NCI-H2227 (cell line): ENCODE measurements around the gene RIMBP2.
"Not testable (repeated sequence)": the region's sequence is repeated elsewhere in the genome, so short reads cannot be mapped to it uniquely, and the experiment has no call there.

ENCODE experiments used
- DNase-seq: peaks from one replicate; lab custom pipeline; 2025; ENCODE audit not compliant: unreplicated experiment; lab: John Stamatoyannopoulos, UW

RIMBP2 gene

GRCh38 chr12:130609966-130610365 lies 106.1 kb downstream of the RIMBP2 start:
- no peak for DNase-seq

DNA sequence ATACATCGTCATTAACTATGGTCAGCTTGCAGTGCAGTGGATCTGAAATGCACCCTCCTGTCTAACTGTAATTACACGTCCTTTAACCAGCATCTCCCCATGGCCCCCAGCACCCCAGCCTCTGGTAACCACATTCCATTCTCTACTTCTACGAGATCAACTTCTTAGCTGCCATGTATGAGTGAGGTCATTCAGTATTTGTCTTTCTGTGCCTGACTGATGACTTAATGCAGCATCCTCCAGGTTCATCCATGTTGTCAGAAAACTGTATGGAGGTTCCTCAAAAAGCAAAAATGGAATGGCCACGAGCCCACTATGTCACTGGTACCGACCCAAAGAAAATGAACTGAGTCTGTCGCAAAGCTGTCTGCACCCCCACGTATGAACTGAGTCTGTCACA lies 107.3 kb downstream of the RIMBP2 start:
- DNase-seq: no peak

DNA sequence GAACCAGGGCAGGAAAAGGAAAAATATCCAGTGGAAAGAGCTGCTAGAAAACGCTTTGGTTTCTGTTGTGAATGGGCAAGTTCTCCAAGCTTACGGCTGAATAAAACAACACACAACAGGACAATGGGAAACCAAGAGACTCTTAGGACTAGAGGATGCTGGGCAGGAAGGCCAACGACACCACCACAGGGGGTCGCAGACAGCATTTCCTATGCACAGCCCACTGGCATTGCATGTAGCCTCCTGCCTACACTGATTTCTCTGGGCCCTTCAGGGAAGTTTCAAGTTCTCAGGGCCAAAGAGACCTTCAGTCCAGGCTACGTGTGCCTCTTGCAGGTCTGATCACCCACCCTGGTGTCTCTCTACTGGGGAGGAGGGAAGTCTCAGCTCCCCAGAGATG lies 108.0 kb downstream of the RIMBP2 start:
- DNase-seq: no peak

DNA sequence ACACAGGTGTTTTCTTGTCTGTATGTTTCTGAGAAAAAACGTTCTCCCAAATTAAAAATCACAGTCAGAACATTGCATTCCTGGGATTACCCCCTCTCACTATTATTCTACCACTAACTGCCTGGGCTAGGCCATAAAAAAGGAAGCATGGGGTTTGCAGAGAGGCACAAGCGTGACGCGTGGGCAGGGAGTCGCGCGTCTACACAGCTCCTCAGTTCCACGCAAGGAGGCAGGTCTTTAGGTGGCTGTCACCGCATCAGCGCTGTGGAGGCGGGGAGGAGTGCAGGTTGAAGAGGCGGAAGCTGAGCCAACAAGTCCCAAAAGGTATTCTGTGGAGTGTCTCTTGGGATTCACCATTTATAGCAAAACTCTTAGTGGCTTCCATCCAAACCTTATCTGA lies 109.9 kb downstream of the RIMBP2 start:
- DNase-seq: no peak

DNA sequence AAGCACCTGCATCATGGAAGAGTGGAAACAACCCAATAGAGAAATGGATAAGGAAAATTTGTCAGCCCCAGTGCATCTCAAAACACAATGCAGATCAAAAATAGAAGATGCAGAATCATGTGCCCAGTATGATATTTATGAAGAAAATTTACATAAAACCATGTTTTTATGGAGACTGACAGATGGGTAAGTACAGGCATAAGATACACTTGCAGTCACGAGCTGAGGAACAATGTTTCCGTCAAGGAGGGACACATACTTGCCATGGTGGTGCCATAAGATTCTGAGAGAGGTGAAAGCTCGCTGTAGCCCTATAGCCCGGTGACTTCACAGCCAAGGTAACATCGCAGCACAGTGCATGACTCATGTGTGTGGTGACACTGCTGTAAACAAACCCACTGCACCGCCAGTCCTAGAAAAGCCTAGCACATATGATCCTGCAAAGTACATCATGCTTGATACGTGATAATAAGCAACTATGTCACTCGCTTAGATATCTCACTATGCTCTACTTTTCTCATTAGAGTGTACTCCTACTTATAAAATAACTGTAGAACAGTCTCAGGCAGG lies 112.6 kb downstream of the RIMBP2 start:
- no peak for DNase-seq

GRCh38 chr12:130602251-130602650 lies 113.8 kb downstream of the RIMBP2 start:
- DNase-seq: no peak

GRCh38 chr12:130601327-130601726 lies 114.8 kb downstream of the RIMBP2 start:
- DNase-seq: no peak

GRCh38 chr12:130596241-130596640 lies 119.9 kb downstream of the RIMBP2 start:
- DNase-seq: no peak

DNA sequence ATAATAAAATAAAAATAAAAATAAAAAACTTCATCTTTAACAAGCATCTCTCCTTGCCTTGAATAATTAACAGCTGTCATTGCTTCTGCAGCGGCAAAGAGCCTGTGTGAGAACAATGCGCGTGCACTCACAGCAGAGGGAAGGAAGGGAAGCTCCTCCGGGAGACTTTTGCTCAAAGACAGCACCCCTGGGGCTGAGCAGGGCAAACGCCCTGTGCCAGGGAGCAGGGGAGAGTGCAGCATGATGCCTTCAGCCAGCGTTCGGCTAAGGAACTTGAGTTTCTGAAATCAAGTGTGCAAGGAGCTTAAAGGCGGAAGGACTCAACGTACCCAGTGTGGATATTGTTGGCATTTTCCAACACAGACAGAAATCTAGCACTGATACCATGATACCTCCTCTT lies 120.5 kb downstream of the RIMBP2 start:
- DNase-seq: no peak

DNA sequence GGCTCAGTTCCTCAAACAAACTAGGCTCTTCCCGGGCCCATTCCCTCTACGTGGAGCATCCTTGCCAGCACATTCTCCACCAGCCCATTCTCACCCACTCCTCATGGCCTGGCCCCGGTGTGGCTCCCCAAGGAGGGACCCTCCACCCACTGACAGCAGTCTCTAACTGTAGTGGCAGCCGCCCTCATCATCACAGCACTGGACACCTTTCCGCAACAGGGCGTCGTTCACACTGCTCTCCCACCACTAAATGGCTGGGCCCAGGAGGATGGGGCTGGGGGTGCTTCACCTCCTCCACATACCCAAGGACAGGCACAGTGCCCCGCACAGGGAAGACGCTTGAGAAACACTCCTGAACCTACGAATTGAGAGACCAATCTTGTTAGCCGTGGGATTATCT lies 123.0 kb downstream of the RIMBP2 start:
- no peak for DNase-seq

- DNase-seq: no peak
Observed at GRCh38 chr12:130592641-130593040, 123.5 kb downstream of the RIMBP2 start.

DNA sequence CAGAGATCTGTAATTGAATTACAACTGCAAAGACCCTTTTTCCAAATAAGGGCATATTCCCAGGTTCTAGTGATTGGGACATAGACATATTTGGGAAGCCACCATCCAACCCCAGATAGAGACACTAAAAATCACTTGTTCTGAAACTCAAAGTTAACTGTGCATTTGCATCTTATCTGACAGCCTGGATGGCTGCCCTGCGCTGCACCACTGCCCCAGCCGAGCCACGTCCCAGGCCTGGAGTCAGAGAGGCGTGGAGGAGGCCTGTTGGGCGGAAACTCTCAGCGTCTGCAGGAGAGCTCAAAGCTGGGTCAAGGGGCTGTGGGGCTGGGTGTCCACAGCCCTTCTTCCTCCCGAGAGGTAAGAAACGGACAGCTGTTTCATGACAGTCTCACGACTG lies 124.4 kb downstream of the RIMBP2 start:
- DNase-seq: no peak

DNA sequence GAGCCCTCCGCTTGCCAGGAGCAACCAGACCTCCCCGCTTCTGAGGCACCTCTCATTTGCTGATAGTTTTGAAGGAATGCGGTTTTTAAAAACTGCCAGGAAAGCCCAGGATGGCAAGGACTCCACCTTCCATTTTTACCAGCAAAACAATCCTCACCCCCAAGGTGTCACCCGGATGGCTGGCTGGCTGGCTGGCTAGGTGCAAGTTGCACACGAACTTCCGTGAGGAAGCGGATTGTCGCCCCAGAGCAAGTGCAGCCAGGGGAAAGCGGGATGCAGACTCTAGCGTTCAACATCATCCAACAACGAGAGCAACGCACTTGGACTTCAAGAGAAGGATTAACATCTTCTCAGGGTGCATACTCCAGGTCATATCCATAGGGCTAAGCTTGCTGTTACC lies 125.4 kb downstream of the RIMBP2 start:
- no peak for DNase-seq

DNA sequence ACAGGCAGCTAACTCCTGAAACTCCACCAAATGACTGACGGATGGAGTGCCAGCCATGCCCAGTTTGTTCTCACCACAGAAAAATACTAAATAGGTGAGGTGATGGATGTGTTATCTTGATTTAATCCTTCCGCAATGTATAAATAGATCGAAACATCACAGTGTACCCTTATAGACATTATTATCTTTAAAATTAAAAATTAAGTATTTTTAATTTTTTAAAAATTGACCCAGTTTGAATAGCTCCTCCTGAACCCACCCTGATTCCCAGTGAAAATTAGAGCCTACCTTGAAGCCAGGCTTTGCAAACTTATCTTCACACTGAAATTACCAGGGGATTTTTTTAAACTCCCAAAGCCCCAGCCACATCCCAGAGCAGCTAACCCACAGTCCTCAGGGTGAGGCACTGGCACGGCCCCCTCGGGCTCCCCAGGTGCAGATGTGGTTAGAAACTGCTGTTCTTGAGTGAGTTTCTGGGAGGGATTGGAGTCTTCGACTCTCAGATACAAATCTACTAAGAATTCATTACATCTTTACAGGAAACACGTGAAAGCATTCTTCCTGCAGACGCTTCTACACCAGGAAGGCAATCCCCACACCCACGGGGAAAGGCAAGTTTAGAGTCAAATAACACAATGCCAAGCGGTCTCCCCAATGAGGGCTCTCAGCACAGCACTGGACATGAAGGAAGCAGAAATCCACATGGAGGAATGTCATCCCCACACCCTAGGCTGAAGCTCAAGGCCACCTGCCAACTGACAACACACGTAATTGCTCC lies 126.4 kb downstream of the RIMBP2 start:
- DNase-seq: no peak

DNA sequence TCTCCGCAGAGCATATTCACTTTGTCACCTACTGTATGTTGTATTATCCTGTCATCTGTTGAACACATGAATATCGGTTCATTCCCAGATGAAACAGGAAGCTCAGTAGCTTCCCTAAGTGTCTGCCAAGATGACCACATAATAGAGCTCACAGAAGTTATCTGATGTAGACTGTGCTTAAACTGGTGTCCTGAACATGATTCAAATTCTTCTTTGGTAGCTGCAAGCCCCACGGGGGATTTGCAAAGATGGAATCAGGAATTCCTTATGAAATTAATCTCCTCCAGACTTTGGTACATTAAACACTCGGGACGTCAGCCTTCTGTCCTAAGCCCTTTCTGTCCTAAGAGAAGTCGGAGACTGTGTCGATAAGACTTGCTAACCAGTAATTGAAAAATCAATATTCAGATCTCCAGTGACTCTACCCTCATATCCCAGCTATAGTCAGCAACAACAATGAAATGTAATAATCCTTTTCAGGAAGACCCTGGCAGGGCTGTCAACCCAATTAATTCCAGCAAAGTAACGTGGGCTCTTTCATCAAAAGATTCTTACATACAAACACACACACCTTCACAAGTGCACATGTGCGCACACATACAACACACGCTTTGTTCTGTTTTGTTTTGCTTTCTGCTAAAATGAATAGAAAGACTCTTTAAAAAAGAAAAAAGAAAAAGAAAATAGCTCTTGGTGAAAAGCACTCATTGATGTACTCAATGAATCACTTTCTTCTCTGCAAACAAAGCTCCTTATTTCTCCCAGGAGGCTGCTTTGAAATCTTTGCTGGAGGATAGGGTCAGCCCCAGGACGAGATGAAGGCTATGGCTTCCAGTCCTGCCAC lies 127.2 kb downstream of the RIMBP2 start:
- no peak for DNase-seq

DNA sequence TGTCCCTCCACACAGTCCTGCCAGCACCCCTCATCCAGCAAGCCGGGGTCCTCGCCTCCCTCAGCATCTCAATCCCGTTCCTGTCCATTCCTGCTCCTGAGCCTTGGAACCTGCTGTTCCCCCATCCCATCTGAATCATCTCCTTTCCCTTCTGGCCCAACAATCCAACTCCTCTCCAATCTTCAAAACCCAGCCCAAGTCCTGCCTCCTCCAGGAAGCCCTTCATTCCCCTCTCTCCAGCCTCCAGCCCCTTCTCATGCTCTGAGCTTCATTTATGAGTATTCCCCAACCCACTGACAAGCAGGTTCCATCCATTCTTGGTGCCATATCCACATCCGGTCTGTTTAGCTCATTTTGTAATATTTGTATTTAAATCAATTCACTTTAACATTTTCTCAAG lies 128.1 kb downstream of the RIMBP2 start:
- DNase-seq: no peak

DNA sequence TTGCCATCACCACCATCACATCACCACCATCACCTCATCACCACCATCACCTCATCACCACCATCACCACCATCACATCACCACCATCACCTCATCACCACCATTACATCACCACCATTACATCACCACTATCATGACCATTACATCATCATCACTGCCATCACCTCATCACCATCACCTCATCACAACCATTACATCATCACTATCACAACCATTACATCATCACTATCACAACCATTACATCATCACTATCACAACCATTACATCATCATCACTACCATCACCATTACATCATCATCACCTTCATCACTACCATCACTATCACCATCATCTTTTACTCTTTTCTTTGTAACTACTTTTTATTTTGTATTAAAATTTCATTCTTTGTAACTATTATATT lies 131.6 kb downstream of the RIMBP2 start:
- not testable (repeated sequence) for DNase-seq

GRCh38 chr12:130583800-130584199 lies 132.3 kb downstream of the RIMBP2 start:
- no peak for DNase-seq

DNA sequence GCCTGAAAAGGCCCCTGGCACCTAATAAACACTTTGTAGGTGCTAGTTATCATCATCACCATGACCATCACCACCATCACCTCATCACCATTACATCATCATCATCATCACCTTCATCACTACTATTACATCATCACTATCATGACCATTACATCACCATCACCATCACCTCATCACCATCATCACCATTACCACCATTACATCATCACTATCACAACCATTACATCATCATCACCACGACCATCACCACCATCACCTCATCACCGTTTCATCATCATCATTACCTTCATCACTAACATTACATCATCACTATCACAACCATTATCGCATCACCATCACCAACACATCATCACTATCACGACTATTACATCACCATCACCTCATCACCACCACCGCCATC lies 132.8 kb downstream of the RIMBP2 start:
- no peak for DNase-seq

DNA sequence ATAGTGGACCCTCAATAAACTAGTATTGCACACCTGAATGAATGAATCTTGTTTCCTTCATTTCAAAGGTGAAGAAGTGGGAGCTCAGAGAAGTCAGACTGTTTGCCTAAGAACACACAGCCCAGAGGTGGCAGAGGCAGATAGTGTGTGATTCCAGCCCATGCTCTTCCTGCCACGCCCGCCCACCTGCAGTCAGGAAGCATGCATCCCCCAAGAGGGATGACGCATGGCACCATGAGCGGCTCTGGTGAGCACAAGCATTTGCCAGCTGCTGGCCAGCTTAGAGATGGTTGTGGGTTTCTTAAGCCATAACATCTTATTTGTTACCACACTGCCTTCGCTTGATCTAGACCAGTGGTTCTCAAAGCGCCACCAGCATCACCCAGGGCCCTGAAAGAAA lies 133.8 kb downstream of the RIMBP2 start:
- no peak for DNase-seq

DNA sequence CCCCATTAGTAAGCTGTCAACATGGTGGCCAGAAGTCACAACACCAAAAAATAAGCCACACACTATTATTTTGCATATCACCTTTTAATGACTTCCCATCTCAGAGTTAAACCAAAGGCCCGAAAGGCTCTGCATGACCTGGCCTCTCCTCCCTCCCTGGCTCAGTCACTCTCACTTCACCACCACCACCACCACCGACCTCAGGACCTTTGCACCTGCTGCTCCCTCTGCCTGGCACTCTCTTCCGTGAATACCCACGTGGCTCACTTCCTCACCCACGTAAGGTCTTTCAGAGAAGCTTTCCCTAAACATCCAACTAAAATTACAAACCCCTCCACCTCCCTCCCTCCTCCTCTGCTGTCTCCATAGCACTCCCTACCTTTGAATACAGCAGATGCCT lies 134.3 kb downstream of the RIMBP2 start:
- no peak for DNase-seq

GRCh38 chr12:130579231-130579630 lies 136.9 kb downstream of the RIMBP2 start:
- no peak for DNase-seq
